Suprapubic skin (tissue), 4 donors: ENCODE measurements around the gene NEDD9. TPM values are rescaled to one million over a fixed set of nuclear protein-coding genes. Genes with fewer than 3 reads are reported as not detected.

Source experiments
- DNase-seq, 2 donors: peaks; one replicate each; pipeline ENCODE4 v3.0.0-alpha.2; 2019; ENCODE audit warnings: low spot score in 2 of 2
- H3K27ac ChIP-seq: fragments of 200-600 bp; sonication (generic); one replicate; pipeline ENCODE4 v1.5.1; 2019
- H3K27me3 ChIP-seq: fragments of 200-600 bp; sonication (generic); one replicate; pipeline ENCODE4 v1.5.1; 2019
- H3K36me3 ChIP-seq: fragments of 200-600 bp; sonication (generic); one replicate; pipeline ENCODE4 v1.5.1; 2019
- H3K4me1 ChIP-seq: fragments of 200-600 bp; sonication (generic); one replicate; pipeline ENCODE4 v1.5.1; 2019
- H3K4me3 ChIP-seq: fragments of 200-600 bp; sonication (generic); one replicate; pipeline ENCODE4 v1.5.1; 2019; ENCODE audit warnings: mild to moderate bottlenecking
- H3K9me3 ChIP-seq: fragments of 200-600 bp; sonication (generic); one replicate; pipeline ENCODE4 v1.5.1; 2019
- EP300 ChIP-seq: sonication (generic); formaldehyde crosslinking; IDR thresholded peaks from one replicate; pipeline ENCODE4 v1.6.1; 2017; ENCODE audit warnings: antibody characterized with exemption
- POLR2A ChIP-seq, 2 donors: fragments of 450-650 bp; IDR thresholded peaks; one replicate each; pipeline ENCODE4 v1.6.1; 2017; ENCODE audit warnings: antibody characterized with exemption in 2 of 2, mild to moderate bottlenecking in 2 of 2, moderate library complexity in 2 of 2
- POLR2AphosphoS5 ChIP-seq, 3 donors: sonication (generic); formaldehyde crosslinking; IDR thresholded peaks; one replicate each; pipeline ENCODE4 v1.6.1; 2017; ENCODE audit warnings: antibody characterized with exemption in 3 of 3
- WGBS: methylation state at CpG from one replicate; pipeline ENCODE4 v1.1.5; 2018; 5-methylcytosine and 5-hydroxymethylcytosine counted together
- total RNA-seq, 4 donors: library from RNA; depleted of rRNA; stranded (reverse); fragments of >200 nt; gene quantifications; one replicate each; pipeline ENCODE4 v1.1.0, GENCODE V29; 2016
- TF ChIP-seq, protein P1 (sequence below), 2 donors: fragments of 200-600 bp in 1 of 2; fragments of 450-650 bp in 1 of 2; sonication (generic) in 1 of 2; IDR thresholded peaks; one replicate each; pipeline ENCODE4 v1.5.1; 2016 to 2019; ENCODE audit warnings: antibody characterized with exemption in 2 of 2, mild to moderate bottlenecking in 1 of 2, moderate library complexity in 1 of 2

The NEDD9 gene
- total RNA-seq, 4 donors from 2014 or later = 18.3 to 29.8 (median 22.4) TPM

DNA sequence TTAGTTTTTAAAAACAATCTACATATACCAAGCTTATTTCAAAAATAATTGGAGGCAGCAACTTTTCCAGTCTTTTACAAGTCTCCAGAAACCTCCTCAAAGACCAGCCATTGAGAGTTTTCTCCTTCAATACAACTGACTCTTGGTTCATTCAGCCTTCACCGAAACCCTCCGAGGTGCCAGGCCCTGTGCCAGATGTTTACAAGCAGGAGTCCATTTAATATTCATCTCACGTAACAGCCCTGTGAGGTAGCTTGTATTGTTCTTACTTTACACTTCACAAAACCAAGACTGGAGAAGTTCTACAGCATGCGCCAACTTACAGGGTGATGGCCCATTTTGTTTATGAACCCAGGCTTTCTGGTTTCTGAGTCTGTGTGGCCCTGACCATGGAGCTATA, 5.5 kb upstream of the NEDD9 start:
- DNase-seq = no peak
- no peak for TF ChIP-seq POLR2AphosphoS5 (IDR thresholded peaks at IDR 0.05)
- TF ChIP-seq, protein P1, sequence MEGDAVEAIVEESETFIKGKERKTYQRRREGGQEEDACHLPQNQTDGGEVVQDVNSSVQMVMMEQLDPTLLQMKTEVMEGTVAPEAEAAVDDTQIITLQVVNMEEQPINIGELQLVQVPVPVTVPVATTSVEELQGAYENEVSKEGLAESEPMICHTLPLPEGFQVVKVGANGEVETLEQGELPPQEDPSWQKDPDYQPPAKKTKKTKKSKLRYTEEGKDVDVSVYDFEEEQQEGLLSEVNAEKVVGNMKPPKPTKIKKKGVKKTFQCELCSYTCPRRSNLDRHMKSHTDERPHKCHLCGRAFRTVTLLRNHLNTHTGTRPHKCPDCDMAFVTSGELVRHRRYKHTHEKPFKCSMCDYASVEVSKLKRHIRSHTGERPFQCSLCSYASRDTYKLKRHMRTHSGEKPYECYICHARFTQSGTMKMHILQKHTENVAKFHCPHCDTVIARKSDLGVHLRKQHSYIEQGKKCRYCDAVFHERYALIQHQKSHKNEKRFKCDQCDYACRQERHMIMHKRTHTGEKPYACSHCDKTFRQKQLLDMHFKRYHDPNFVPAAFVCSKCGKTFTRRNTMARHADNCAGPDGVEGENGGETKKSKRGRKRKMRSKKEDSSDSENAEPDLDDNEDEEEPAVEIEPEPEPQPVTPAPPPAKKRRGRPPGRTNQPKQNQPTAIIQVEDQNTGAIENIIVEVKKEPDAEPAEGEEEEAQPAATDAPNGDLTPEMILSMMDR (IDR thresholded peaks at IDR 0.05) = no peak
- no peak for TF ChIP-seq POLR2A (IDR thresholded peaks at IDR 0.05)
- TF ChIP-seq EP300 = no peak
- Histone ChIP-seq H3K9me3 (no peaks in the 10 kb centered on the region), H3K27ac (no peak overlapping the region), H3K36me3 (no peaks in the 10 kb centered on the region), H3K27me3 (no peaks in the 10 kb centered on the region), H3K4me3 (no peak overlapping the region), H3K4me1 (peaks cover 46% of the 10 kb centered on the region)
- 92% methylated on average over 4 of the region's 4 CpGs for WGBS

DNA sequence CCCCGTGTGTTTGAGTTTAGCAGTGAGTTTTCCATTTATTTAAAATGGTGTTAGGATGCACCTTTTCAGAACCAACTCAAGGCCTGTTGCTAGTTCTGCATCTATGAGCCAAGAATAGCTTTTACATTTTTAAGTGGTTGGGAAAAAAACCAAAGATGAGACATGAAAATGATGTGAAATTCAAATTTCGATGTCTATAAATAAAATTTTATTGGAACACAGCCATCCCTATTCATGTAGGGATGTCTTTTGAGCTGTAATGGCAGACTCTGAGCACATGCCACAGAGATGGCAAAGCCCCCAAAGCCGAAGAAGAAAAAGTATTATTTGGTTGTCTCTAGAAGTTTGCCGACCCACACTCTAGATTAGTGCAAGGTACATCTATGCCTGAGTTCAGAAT, 5.0 kb upstream of the NEDD9 start:
- H3K4me1 ChIP-seq = peaks cover 43% of the 10 kb centered on the region
- TF ChIP-seq POLR2A (IDR thresholded peaks at IDR 0.05) = no peak
- TF ChIP-seq EP300 = no peak
- TF ChIP-seq POLR2AphosphoS5 (IDR thresholded peaks at IDR 0.05) = no peak
- TF ChIP-seq, protein P1 (IDR thresholded peaks at IDR 0.05) = no peak
- no peaks in the 10 kb centered on the region for H3K36me3 ChIP-seq
- H3K4me3 ChIP-seq = no peak overlapping the region
- no peaks in the 10 kb centered on the region for H3K9me3 ChIP-seq
- DNase-seq = no peak
- no peak overlapping the region for H3K27ac ChIP-seq
- WGBS = 88% methylated on average over 4 of the region's 4 CpGs
- H3K27me3 ChIP-seq = no peaks in the 10 kb centered on the region

DNA sequence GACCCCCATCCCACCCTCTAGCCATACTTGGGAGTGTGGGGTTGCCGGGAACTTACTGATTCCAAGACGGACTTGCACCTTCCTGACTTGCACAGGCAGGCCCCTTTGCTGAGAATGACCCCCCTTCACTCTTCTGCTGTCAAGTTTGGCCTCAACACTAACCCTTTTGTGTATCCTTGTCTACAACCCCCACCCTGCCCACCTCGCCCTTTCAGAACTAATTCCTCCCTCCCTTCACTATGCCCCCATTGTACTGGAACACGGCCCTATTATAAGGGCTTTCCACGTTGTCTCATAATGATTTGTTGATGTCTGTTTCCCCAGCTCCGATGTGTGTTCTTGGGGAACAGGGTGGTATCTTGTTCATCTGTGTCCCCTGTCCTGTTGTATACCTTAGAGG, 4.4 kb upstream of the NEDD9 start:
- 85% methylated on average over 6 of the region's 6 CpGs for WGBS
- no peaks in the 10 kb centered on the region for H3K27me3 ChIP-seq
- H3K4me3 ChIP-seq = no peak overlapping the region
- H3K36me3 ChIP-seq = no peaks in the 10 kb centered on the region
- H3K9me3 ChIP-seq = no peaks in the 10 kb centered on the region
- DNase-seq = no peak
- TF ChIP-seq EP300 = no peak
- TF ChIP-seq POLR2A (IDR thresholded peaks at IDR 0.05) = no peak
- peaks cover 41% of the 10 kb centered on the region for H3K4me1 ChIP-seq
- H3K27ac ChIP-seq = no peak overlapping the region

DNA sequence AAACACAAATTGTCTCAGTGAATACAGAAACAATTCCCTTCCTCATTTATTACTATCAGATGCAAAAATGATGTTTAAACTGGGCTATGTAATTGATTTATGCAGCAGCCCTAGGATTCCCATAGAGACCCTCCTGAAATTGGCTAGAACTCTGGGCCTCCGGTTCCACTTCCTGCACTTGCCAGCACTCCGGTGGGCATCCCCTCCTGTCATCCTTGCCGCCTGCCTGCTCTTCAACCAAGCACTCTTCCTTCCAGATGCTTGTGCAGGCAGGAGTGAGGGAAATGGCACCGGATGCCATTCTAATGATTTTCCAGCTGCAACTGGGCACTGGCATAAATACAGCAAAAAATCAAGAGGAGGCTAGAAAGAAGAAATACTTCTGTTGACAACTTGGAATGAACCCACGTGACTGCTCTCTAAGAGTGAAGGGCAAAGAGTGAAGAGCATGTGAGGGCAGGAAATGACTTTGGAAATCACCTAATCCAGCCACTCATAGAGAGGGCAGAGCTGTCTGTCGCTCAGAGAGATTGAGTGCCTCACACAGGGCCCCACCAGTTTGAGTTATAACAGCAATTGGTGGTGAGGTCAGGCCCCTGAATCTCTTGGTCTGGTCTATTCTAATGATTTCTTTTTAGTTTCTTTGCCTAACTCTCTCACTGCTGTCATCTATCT, 3.7 kb upstream of the NEDD9 start:
- Histone ChIP-seq H3K9me3 (no peaks in the 10 kb centered on the region), H3K4me3 (no peak overlapping the region), H3K4me1 (peaks cover 41% of the 10 kb centered on the region), H3K27me3 (no peaks in the 10 kb centered on the region), H3K27ac (peak overlapping the region; percentile 6), H3K36me3 (no peaks in the 10 kb centered on the region)
- DNase-seq = no peak
- 30% methylated on average over 6 of the region's 6 CpGs for WGBS
- TF ChIP-seq EP300 = no peak
- no peak for TF ChIP-seq POLR2A (IDR thresholded peaks at IDR 0.05)
- TF ChIP-seq POLR2AphosphoS5 (IDR thresholded peaks at IDR 0.05) = no peak
- TF ChIP-seq, protein P1 (IDR thresholded peaks at IDR 0.05) = no peak

DNA sequence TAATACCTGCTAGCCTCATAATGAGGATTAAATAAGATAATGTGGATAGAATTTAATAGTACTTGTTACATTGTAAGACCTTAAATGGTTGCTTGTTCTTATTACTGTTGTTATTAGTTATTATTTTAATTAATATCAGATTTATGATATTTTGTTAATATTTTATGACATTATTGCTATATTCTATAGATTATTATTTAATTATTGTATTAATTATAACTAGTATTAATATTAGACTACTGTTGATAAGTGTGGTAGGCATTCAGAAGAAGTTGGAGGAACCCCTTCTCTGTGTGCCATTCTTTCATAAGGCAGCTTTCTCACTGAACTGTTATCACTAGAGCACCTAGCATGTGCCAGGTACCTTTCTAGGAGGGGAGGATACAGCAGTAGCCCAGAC, 2.6 kb upstream of the NEDD9 start:
- no peak overlapping the region for H3K27ac ChIP-seq
- peaks cover 50% of the 10 kb centered on the region for H3K4me1 ChIP-seq
- H3K36me3 ChIP-seq = no peaks in the 10 kb centered on the region
- H3K9me3 ChIP-seq = no peaks in the 10 kb centered on the region
- H3K27me3 ChIP-seq = no peaks in the 10 kb centered on the region
- no peak overlapping the region for H3K4me3 ChIP-seq
- no peak for DNase-seq
- no peak for TF ChIP-seq EP300
- TF ChIP-seq, protein P1 (IDR thresholded peaks at IDR 0.05) = no peak
- no peak for TF ChIP-seq POLR2A (IDR thresholded peaks at IDR 0.05)
